HG03159 (cell line): Measurements from ENCODE around the gene KIF24.
"Not testable (repeated sequence)": the region's sequence is repeated elsewhere in the genome, so short reads cannot be mapped to it uniquely, and the experiment has no call there.

ENCODE experiments used
- ATAC-seq: cut with Tn5 transposase; IDR thresholded peaks from one replicate; pipeline ENCODE4 v1.9.1; 2021; ENCODE audit warnings: mild to moderate bottlenecking, moderate library complexity; ENCODE audit not compliant: unreplicated experiment

The KIF24 gene

GRCh38 chr9:34328987-34329832 is at the start of gene KIF24, which contains the start of gene NUDT2:
TSS of gene KIF24 (minus strand) at chr9:34329268. CDS start at chr9:34311346, 17,922 bp downstream.
TSS of gene NUDT2 (plus strand) at chr9:34329569. CDS start at chr9:34339040, 9,471 bp downstream.
- peak; percentile 91 for ATAC-seq

- ATAC-seq: no peak
Observed at GRCh38 chr9:34378376-34379060, 49.5 kb upstream of the KIF24 start.

DNA sequence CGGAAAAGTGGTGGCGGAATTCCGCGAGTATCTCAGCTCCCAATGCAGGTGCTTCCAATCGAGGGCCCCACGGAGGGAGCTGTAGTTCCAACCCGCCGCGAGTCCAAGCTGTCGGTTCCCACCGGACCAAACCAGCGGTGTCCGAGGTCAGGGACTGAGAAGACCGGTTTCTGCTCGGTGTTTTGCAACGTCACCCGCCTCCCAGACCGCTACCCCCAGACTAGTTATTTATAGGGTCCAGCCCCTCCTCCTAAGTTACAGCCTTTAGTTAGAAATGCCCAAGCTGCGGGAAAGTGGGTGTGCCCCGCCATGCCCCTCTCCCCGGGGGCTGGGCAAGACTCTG is 48.3 kb upstream of the KIF24 start:
- no peak for ATAC-seq

DNA sequence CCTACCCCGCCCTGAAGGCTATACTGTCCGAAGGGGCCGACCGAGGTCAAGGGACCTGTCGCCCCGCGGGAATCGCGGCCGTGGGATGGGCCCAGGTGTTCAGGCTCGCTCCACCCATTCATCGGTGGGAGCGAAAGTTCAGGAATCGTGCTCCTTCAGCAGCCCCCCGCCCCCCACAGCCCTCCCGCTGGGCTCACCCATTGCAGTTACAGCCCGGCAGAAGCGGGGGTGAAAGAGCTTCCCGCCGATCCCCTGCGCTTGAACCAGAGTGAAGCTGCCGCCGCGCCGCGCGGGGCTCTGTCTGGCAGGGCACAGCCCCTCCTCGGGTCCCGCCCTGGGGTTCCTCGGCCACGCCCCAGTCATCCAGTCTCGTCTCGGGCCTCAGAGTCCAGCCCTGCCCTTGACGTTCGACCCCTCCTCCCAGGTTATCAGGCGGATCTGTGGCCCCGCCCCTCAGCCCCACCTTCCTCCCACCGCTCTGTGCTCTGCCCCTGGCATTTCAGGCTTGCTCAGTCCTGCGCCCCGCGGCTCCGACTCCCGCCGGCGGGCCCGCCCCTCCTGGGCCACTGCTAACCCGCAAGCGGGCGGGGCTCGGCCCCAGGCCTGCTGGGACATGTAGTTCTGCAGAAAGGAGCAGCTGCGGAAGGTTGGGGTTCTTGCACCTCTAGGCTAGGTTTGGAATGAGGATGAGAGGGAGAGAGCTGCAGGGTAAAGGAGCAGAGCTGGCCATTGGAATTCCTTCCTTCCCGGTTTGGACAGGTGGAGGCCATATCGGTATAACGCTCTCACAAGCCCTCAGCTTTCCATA is 47.7 kb upstream of the KIF24 start, which contains the start of gene MYORG:
Gene MYORG, minus strand, starts transcription at position 303 of the 808 bp plus-strand sequence. CDS start 3,955 bp downstream, outside the sequence.
- ATAC-seq: peak; percentile 81

DNA sequence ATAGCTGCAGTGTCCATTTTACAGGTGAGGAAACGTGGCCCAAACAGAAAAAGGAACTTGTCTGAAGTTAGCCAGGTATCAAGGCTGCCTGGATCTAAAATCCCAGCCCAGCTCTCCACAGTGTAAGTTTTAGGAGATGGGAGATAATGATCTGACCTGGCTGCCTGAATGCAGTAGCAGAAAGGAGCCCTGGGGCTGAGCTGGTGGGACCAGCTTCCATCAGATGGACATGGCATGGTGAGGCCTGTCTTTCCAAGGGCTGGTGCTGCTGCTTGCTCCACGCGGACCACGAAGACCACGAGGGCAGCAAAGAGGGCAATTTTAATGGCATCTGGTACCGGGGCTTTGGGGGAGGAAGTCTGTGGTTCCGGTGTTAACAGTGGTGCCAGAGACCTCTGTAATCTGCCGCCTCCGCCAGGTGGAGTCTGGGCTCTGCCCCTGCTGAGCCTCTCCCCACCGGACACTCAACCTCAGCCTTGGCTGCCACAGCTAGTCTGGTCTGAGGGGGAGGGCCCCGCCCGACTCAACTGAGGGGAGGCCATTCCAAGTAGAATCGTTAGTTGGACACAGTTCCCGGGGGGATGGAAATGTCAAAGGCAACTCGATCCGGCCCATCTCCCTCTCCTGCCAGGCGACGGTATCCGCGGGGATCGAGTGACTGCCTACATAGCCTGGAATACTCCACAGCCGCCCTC is 47.0 kb upstream of the KIF24 start:
- ATAC-seq: no peak

- no peak for ATAC-seq
Observed at GRCh38 chr9:34374905-34375552, 46.0 kb upstream of the KIF24 start.

GRCh38 chr9:34374339-34374738 is 45.3 kb upstream of the KIF24 start:
- ATAC-seq: no peak

DNA sequence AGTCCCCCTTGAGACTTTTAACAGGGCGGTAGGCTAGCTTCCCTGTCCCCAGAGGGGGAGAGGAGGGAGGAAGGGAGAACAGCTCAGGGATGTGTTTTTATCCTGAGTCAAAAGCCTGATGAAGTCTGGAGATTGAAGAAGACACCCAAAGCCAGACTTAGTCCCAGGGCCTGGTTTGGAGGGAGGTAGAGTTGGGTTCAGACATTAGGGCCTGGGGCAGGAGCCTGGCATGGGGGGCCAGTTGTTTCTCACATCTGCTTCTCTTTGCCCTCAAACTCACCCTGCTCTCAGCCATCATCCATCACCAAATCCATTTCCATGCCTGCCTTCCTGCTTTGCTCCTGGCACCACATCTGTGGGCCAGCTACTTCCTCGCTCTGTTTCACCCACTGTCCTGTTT is 44.7 kb upstream of the KIF24 start:
- ATAC-seq: no peak

DNA sequence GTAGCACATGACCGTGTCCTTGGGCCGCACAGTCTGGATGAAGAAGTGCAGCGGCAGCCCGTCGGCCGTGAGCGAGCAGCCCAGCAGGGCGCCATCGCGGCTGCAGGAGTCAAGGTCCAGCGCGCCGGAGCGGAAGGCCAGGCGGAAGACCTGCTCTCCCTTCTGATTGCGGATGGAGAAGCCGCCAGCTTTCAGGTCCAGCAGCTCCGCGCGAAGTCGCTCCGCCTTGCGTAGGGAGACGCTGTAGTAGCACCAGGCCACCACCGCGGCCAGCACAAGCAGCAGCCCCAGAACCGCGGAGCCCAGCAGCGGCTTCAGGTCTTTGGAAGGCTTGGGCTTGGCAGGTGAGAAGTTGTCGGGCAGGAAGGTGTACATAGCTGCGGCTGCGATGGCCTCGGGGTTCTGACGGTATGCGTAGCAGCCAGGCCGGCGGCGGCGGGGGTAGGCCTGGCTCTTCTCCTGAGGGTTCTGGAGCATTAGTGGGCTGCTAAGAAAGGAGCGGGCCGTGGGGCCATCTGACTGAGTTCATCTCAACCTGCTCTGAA is 43.5 kb upstream of the KIF24 start:
- ATAC-seq: no peak

DNA sequence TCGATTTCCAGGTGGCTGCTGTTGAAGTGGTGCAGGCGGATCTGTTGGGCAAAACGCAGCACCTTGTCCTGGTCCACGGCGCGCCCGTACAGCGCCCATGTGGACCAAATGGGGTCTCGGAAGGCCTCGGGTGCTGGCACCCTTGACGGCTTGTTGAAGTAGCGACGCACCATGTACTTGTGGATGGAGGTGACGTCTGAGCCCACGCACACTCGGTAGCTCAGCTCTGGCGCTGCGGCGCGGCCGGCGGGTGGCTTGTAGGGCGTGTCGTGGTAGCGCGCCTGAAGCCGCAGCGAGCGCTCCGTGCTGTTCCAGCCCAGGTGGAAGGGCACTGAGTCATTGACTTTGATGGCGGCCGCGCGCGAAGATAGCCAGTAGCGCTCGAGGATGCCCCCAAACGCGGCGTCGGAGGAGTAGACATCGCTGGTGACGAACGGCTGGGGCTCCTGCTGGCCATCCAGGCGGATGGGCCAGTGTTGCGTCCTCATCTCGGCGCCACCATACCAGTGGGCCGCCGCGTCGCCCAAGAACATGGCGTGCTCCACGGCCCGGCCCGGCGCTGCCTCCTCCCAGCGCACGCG is 42.9 kb upstream of the KIF24 start:
- ATAC-seq: no peak

DNA sequence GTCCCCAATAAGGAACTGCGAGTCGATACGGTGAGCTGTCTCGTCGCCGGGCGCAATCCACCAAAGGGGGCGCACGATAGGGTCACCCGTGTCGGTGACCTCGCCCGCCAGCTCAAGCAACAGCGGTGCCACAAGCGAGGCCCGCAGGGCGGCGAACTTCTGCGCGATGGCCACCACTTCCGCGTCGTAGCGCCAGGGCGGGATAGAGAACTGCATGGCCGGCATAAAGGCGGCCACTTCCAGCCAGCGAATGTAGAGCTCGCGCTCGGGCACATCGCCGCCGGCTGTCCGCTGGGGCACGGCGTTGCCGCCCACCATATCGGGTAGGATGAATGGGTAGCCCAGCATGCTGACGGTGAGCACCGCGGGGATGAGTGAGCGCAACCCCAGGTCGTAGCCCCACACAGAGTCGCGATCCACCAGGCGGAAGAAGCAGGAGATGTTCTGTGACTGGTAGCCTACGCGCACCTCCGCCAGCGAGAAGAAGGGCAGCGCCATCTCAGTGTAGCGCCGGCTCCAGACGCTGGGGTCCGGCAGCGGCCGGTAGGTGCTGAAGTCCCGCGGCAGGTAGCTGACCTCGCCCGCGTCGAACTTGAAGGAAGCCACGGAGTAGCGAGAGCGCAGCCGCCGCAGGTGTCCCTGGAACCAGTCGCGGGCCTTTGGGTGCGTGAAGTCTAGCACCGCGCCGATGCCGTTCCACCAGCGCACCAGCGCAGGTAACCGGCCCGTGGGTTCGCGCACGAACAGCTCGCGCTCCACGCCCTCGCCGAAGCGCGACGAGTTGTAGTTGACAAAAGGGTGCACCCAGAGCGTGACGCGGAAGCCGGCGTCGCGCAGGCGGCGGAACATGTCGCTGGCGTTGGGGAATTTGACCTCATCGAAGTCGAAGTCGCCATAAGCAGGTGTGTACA is 42.2 kb upstream of the KIF24 start:
- no peak for ATAC-seq

DNA sequence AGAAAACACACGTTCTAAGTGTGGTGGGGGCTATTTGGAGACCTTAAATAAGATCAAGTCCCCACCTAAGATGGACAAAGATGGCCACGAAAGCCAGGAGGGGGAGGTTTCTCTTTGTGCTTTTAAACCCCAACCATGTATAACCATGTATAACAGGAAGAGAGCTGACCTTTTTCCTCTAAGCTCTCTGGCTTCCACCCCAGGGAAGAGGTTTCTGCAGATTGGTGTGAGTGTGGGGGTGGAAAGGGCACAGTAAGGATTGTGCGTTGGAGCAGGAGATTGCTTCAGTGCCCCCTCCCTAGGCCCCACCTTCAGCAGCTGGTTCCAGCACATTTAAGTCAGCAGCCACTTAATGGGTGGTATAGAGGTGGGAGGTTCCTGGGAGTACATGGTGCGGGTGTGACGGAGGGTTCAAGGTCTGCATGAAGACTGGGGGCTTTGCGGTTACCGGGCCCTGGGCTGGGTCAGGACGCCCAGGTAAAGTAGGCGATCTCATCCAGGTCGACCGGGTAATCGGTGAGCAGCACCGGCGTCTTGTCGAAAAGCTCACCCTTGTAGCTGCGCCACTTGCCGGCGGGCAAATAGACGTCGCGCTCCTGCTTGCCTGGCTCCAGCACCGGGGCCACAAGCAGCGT is 41.4 kb upstream of the KIF24 start:
- no peak for ATAC-seq

DNA sequence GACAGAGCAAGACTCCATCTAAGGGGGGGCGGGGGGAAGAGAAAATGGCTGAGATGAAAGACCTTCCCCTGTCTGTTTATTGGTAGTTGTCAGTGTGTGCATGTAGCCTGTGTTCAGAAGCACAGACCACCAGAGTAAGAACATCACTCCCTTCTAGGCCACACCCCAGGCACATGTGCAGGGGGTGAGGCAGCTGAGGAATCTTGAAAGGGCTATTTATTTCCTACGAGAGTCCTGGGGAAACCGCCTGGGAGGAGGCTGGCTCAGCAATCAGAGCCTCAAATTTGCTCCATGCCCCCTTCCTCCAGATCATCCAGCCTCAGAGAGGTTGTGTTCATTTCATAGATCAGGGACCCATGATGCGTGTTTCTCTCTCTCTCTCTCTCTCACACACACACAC is 40.6 kb upstream of the KIF24 start:
- no peak for ATAC-seq

DNA sequence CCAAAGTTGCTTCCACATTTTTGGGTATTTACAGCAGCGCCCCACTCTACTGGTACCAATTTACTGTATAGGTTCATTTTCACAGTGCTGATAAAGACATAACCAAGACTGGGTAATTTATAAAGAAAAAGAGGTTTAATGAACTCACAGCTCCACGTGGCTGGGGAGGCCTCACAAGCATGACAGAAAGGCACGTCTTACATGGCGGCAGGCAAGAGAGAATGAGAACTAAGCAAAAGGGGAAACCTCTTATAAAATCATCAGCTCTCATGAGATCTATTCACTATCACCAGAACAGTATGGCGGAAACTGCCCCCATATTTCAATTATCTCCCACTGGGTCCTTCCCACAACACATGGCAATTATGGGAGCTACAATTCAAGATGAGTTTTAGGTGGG is 39.7 kb upstream of the KIF24 start:
- ATAC-seq: not testable (repeated sequence)

DNA sequence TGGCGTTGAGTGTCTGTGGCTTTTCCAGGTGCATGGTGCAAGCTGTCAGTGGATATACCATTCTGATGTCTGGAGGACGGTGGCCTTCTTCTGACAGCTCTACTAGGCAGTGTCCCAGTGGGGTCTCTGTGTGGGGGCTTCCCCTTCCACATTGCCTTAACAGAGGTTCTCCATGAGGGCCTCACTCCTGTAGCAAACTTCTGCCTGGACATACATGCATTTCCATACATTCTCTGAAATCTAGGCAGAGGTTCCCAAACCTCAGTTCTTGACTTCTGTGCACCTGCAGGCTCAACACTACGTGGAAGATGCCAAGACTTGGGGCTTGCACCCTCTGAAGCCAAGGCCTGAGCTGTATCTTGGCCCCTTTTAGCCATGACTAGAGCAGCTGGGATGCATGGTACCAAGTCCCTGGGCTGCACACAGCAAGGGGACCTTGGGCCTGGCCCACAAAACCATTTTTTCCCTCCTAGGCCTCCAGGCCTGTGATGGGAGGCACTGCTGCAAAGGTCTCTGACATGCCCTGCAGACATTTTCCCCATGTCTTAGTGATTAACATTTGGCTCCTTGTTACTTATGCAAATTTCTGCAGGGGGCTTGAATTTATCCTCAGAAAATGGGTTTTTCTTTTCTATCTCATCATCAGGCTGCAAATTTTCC is 38.8 kb upstream of the KIF24 start:
- ATAC-seq: not testable (repeated sequence)

DNA sequence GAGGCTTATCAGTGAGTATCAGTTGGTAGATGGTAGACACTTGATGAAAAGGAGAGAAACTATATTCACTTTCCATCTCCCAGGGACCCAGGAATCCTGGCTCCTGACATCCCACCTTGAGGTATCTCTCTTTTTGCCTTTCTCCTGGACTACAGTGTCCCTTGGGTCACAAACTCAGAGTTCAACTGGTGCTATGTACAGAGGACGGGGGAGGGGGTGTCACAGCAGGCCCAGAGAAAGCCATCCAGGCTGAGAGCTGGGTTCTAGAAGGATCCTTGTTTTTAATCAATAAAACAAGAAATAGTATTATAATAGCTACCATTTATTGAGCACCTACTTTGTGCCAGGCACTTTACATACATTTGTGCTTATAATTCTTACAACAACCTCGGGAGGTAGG is 37.3 kb upstream of the KIF24 start:
- no peak for ATAC-seq

DNA sequence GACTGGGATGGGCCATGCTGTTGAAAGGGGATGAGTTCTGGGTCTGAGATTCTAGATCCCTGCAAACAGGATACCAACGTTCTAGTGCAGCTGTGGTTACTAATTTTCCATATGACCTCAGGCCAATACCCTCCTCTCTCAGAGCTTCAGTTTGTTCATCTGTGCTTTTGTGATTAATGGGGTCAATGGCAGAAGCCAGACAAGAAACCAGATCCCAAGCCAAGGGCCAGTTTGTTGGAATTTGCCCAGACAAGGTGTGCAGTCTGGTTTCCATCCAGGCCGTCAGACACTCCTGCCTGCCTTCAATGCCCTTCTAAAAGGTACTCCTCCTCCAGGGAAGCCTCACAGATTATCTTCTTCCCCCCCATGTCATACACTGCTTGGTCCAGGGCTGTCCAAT is 36.2 kb upstream of the KIF24 start:
- no peak for ATAC-seq
